Loucy (cell line): ENCODE data around the gene SCAP.

Source experiments
- H2AFZ ChIP-seq: fragments of 200-600 bp; sonication (generic); 2 replicates; pipeline ENCODE4 v1.6.0; 2016; ENCODE audit warnings: antibody characterized with exemption, mild to moderate bottlenecking, low read length, moderate library complexity
- H3F3A ChIP-seq: fragments of 200-600 bp; 2 replicates; pipeline ENCODE4 v1.6.0; 2016; ENCODE audit warnings: antibody characterized with exemption, low read depth, mild to moderate bottlenecking
- H3K27me3 ChIP-seq: fragments of 200-600 bp; sonication (generic); 2 replicates; pipeline ENCODE4 v1.6.1; 2014; ENCODE audit warnings: low read length, mild to moderate bottlenecking; ENCODE audit not compliant: insufficient read depth, poor library complexity, severe bottlenecking
- H3K36me3 ChIP-seq: fragments of 200-600 bp; sonication (generic); 2 replicates; pipeline ENCODE4 v1.6.1; 2016; ENCODE audit warnings: low read length; ENCODE audit not compliant: insufficient read depth
- H3K4me1 ChIP-seq: fragments of 200-600 bp; sonication (generic); 2 replicates; pipeline ENCODE4 v1.5.1; 2014; ENCODE audit warnings: low read length, mild to moderate bottlenecking; ENCODE audit not compliant: insufficient read depth, poor library complexity, severe bottlenecking
- H3K4me2 ChIP-seq: fragments of 200-600 bp; sonication (generic); 2 replicates; pipeline ENCODE4 v1.6.0; 2014; ENCODE audit warnings: antibody characterized with exemption, low read length, low read depth, mild to moderate bottlenecking; ENCODE audit not compliant: poor library complexity, severe bottlenecking
- H3K4me3 ChIP-seq: fragments of 200-600 bp; sonication (generic); 2 replicates; pipeline ENCODE4 v1.5.1; 2014; ENCODE audit warnings: low read length, mild to moderate bottlenecking, mixed read lengths; ENCODE audit not compliant: poor library complexity, severe bottlenecking
- H3K79me2 ChIP-seq: fragments of 200-600 bp; sonication (generic); 2 replicates; pipeline ENCODE4 v1.6.1; 2014; ENCODE audit warnings: low read length; ENCODE audit not compliant: insufficient read depth
- H3K9ac ChIP-seq: fragments of 200-600 bp; sonication (generic); 2 replicates; pipeline ENCODE4 v1.6.0; 2014; ENCODE audit warnings: mild to moderate bottlenecking, low read depth, low read length, moderate library complexity; ENCODE audit not compliant: poor library complexity, severe bottlenecking
- H3K9me2 ChIP-seq: fragments of 200-600 bp; sonication (generic); replicated peaks from 2 replicates; pipeline ENCODE4 v1.6.1; 2016; ENCODE audit warnings: low read depth, low read length, mixed read lengths
- H3K9me3 ChIP-seq: fragments of 200-600 bp; sonication (generic); 2 replicates; pipeline ENCODE4 v1.6.1; 2014; ENCODE audit warnings: mild to moderate bottlenecking, antibody characterized with exemption, low read length, low read depth; ENCODE audit not compliant: insufficient read depth
- H4K20me1 ChIP-seq: fragments of 200-600 bp; sonication (generic); 2 replicates; pipeline ENCODE4 v1.6.0; 2014; ENCODE audit warnings: antibody characterized with exemption, low read length, mild to moderate bottlenecking; ENCODE audit not compliant: insufficient read depth, poor library complexity, severe bottlenecking
- EZH2phosphoT487 ChIP-seq: fragments of 200-600 bp; IDR thresholded peaks from 2 replicates; pipeline ENCODE4 v1.6.1; 2018; ENCODE audit warnings: antibody characterized with exemption, mild to moderate bottlenecking, moderate library complexity, borderline replicate concordance
- TF ChIP-seq, protein P1 (sequence below): fragments of 200-600 bp; sonication (generic); conservative IDR thresholded peaks from 2 replicates; pipeline ENCODE4 v1.5.1; 2014; ENCODE audit warnings: mild to moderate bottlenecking, antibody characterized with exemption, low read length

Gene SCAP

GRCh38 chr3:47410801-47411646, 64.7 kb downstream of the SCAP start:
- Histone ChIP-seq H3K4me2 (no peak overlapping the region), H4K20me1 (no peaks in the 10 kb centered on the region), H3K36me3 (peaks cover 93% of the 10 kb centered on the region; the same call in 1 of the 2 replicates), H2AFZ (no peak overlapping the region), H3K9ac (no peak overlapping the region), H3K9me2 (no peaks in the 10 kb centered on the region), H3F3A (no peaks in the 10 kb centered on the region), H3K4me3 (no peak overlapping the region), H3K79me2 (no peaks in the 10 kb centered on the region), H3K9me3 (no peaks in the 10 kb centered on the region), H3K27me3 (no peaks in the 10 kb centered on the region), H3K4me1 (no peaks in the 10 kb centered on the region)
- TF ChIP-seq EZH2phosphoT487: no peak
- TF ChIP-seq, protein P1, sequence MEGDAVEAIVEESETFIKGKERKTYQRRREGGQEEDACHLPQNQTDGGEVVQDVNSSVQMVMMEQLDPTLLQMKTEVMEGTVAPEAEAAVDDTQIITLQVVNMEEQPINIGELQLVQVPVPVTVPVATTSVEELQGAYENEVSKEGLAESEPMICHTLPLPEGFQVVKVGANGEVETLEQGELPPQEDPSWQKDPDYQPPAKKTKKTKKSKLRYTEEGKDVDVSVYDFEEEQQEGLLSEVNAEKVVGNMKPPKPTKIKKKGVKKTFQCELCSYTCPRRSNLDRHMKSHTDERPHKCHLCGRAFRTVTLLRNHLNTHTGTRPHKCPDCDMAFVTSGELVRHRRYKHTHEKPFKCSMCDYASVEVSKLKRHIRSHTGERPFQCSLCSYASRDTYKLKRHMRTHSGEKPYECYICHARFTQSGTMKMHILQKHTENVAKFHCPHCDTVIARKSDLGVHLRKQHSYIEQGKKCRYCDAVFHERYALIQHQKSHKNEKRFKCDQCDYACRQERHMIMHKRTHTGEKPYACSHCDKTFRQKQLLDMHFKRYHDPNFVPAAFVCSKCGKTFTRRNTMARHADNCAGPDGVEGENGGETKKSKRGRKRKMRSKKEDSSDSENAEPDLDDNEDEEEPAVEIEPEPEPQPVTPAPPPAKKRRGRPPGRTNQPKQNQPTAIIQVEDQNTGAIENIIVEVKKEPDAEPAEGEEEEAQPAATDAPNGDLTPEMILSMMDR: no peak

DNA sequence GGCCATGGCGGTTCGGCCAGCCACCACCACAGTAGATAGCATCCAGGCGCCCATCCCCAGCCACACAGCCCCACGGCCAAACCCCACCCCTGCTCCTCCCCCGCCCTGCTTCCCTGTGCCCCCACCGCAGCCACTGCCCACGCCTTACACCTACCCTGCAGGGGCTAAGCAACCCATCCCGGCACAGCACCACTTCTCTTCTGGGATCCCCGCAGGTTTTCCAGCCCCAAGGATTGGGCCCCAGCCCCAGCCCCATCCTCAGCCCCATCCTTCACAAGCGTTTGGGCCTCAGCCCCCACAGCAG, 65.4 kb downstream of the SCAP start:
- H3K4me1 ChIP-seq: no peaks in the 10 kb centered on the region
- H2AFZ ChIP-seq: no peak overlapping the region
- H3K36me3 ChIP-seq: peaks cover 93% of the 10 kb centered on the region; the same call in 1 of the 2 replicates
- H3K9me3 ChIP-seq: no peaks in the 10 kb centered on the region
- H4K20me1 ChIP-seq: no peaks in the 10 kb centered on the region
- no peaks in the 10 kb centered on the region for H3K9me2 ChIP-seq
- no peak for TF ChIP-seq EZH2phosphoT487
- TF ChIP-seq, protein P1: no peak
- H3K9ac ChIP-seq: no peak overlapping the region
- H3K27me3 ChIP-seq: no peaks in the 10 kb centered on the region
- no peaks in the 10 kb centered on the region for H3F3A ChIP-seq
- H3K4me3 ChIP-seq: no peak overlapping the region
- H3K4me2 ChIP-seq: no peak overlapping the region
- no peaks in the 10 kb centered on the region for H3K79me2 ChIP-seq

GRCh38 chr3:47409688-47410416, 65.9 kb downstream of the SCAP start:
- H3K4me3 ChIP-seq: no peak overlapping the region
- no peaks in the 10 kb centered on the region for H3K27me3 ChIP-seq
- TF ChIP-seq, protein P1: no peak
- no peak for TF ChIP-seq EZH2phosphoT487
- H3K4me1 ChIP-seq: no peaks in the 10 kb centered on the region
- no peaks in the 10 kb centered on the region for H3K9me2 ChIP-seq
- H3K36me3 ChIP-seq: peaks cover 93% of the 10 kb centered on the region; the same call in 1 of the 2 replicates
- no peaks in the 10 kb centered on the region for H4K20me1 ChIP-seq
- no peak overlapping the region for H3K9ac ChIP-seq
- no peak overlapping the region for H2AFZ ChIP-seq
- H3K79me2 ChIP-seq: no peaks in the 10 kb centered on the region
- H3K4me2 ChIP-seq: no peak overlapping the region
- H3K9me3 ChIP-seq: no peaks in the 10 kb centered on the region
- no peaks in the 10 kb centered on the region for H3F3A ChIP-seq
